IMR-90 (cell line): ENCODE results near the gene EBF3. TPM values are rescaled to one million over a fixed set of nuclear protein-coding genes. Genes with fewer than 3 reads are reported as not detected.
"Not testable (repeated sequence)": the region's sequence is repeated elsewhere in the genome, so short reads cannot be mapped to it uniquely, and the experiment has no call there.

Experiments used
- ATAC-seq: fragments of 200-7000 bp; cut with Tn5 transposase; 2 replicates; pipeline ENCODE4 v1.9.1; 2020; ENCODE audit warnings: low read depth, mild to moderate bottlenecking, moderate library complexity
- BruUV-seq: library from RNA; stranded (reverse); fragments of 400-500 nt; replicated peaks from 2 replicates; lab custom pipeline; 2021; lab: Mats Ljungman, UMichigan
- CTCF ChIA-PET: fragments of 300-600 bp; formaldehyde crosslinking; extraction: SDS; loops from one replicate; lab custom pipeline; 2021; ENCODE audit warnings: antibody characterized with exemption; lab: Yijun Ruan, JAX
- POLR2A ChIA-PET: fragments of 300-600 bp; sonication (Branson Sonifier 250); formaldehyde crosslinking; loops from one replicate; lab custom pipeline; 2022; ENCODE audit warnings: antibody characterized with exemption; ENCODE audit not compliant: unreplicated experiment; lab: Charles Lee
- DNase-seq: peaks from one replicate; pipeline ENCODE4 v3.0.0; 2013
- H2AFZ ChIP-seq: replicated peaks from 2 replicates; pipeline ENCODE3; 2013; ENCODE audit warnings: low read length, mild to moderate bottlenecking; ENCODE audit not compliant: poor library complexity
- H2AK5ac ChIP-seq: 2 replicates; pipeline ENCODE4 v1.6.1; 2013; ENCODE audit warnings: low read depth, low read length, inconsistent platforms
- H2AK9ac ChIP-seq: replicated peaks from 2 replicates; pipeline ENCODE3; 2013; ENCODE audit warnings: mild to moderate bottlenecking, low read depth, low read length, moderate library complexity; ENCODE audit not compliant: poor library complexity
- H2BK120ac ChIP-seq: 2 replicates; pipeline ENCODE4 v1.6.1; 2013; ENCODE audit warnings: low read depth, low read length, inconsistent platforms
- H2BK15ac ChIP-seq: 3 replicates; pipeline ENCODE4 v1.6.1; 2013; ENCODE audit warnings: low read depth, low read length, inconsistent platforms
- H2BK20ac ChIP-seq: 2 replicates; pipeline ENCODE4 v1.6.1; 2013; ENCODE audit warnings: low read depth, mild to moderate bottlenecking, inconsistent platforms, low read length, moderate library complexity
- H2BK5ac ChIP-seq: 2 replicates; pipeline ENCODE4 v1.6.1; 2013; ENCODE audit warnings: mild to moderate bottlenecking, low read depth, low read length, inconsistent platforms; ENCODE audit not compliant: poor library complexity, severe bottlenecking
- H3K14ac ChIP-seq: replicated peaks from 2 replicates; pipeline ENCODE4 v1.6.1; 2013; ENCODE audit warnings: low read depth, low read length, inconsistent platforms
- H3K18ac ChIP-seq: 2 replicates; pipeline ENCODE4 v1.6.1; 2013; ENCODE audit warnings: low read depth, low read length, control low read depth
- H3K23ac ChIP-seq: 2 replicates; pipeline ENCODE4 v1.6.1; 2013; ENCODE audit warnings: low read depth, low read length, inconsistent platforms
- H3K27ac ChIP-seq: 2 replicates; pipeline ENCODE4 v1.5.1; 2013; ENCODE audit warnings: mild to moderate bottlenecking, control low read depth, low read length; ENCODE audit not compliant: insufficient read depth
- H3K27me3 ChIP-seq: 2 replicates; pipeline ENCODE4 v1.6.1; 2013; ENCODE audit warnings: low read length; ENCODE audit not compliant: control insufficient read depth, insufficient read depth
- H3K36me3 ChIP-seq: 2 replicates; pipeline ENCODE4 v1.6.1; 2013; ENCODE audit warnings: low read length, mixed read lengths; ENCODE audit not compliant: control insufficient read depth, insufficient read depth
- H3K4ac ChIP-seq: 2 replicates; pipeline ENCODE4 v1.6.1; 2013; ENCODE audit warnings: low read depth, low read length, inconsistent platforms
- H3K4me1 ChIP-seq: 2 replicates; pipeline ENCODE4 v1.6.1; 2013; ENCODE audit warnings: low read length, mixed read lengths; ENCODE audit not compliant: control insufficient read depth, insufficient read depth
- H3K4me2 ChIP-seq: 2 replicates; pipeline ENCODE4 v1.6.1; 2013; ENCODE audit warnings: low read depth, mild to moderate bottlenecking, control low read depth, low read length, moderate library complexity
- H3K4me3 ChIP-seq: 2 replicates; pipeline ENCODE4 v1.5.1; 2013; ENCODE audit warnings: low read depth, mild to moderate bottlenecking, control low read depth, low read length, moderate library complexity; ENCODE audit not compliant: insufficient read depth
- H3K56ac ChIP-seq: 2 replicates; pipeline ENCODE4 v1.6.1; 2013; ENCODE audit warnings: low read length, inconsistent platforms; ENCODE audit not compliant: insufficient read depth; ENCODE audit errors: extremely low read depth
- H3K79me1 ChIP-seq, 2 experiments: 2 replicates each; pipeline ENCODE4 v1.6.1; 2013; ENCODE audit warnings: low read length in 2 of 2, inconsistent platforms in 1 of 2, low read depth in 1 of 2
- H3K9ac ChIP-seq: 2 replicates; pipeline ENCODE4 v1.6.1; 2013; ENCODE audit warnings: low read depth, low read length, control low read depth
- H3K9me1 ChIP-seq: 2 replicates; pipeline ENCODE4 v1.6.1; 2013; ENCODE audit warnings: low read length, inconsistent platforms; ENCODE audit not compliant: insufficient read depth
- H3K9me3 ChIP-seq: 2 replicates; pipeline ENCODE4 v1.6.1; 2013; ENCODE audit warnings: low read length; ENCODE audit not compliant: control insufficient read depth, insufficient read depth
- H4K20me1 ChIP-seq: 2 replicates; pipeline ENCODE4 v1.6.1; 2013; ENCODE audit warnings: low read length, inconsistent platforms; ENCODE audit not compliant: insufficient read depth
- H4K5ac ChIP-seq: 2 replicates; pipeline ENCODE4 v1.6.1; 2013; ENCODE audit warnings: mild to moderate bottlenecking, low read depth, low read length, control low read depth
- H4K8ac ChIP-seq, 2 experiments: 2 replicates each; pipeline ENCODE4 v1.6.1; 2013; ENCODE audit warnings: low read depth in 2 of 2, low read length in 2 of 2, control low read depth in 1 of 2, inconsistent platforms in 1 of 2
- H4K91ac ChIP-seq: 2 replicates; pipeline ENCODE4 v1.6.1; 2013; ENCODE audit warnings: low read depth, low read length, inconsistent platforms; ENCODE audit not compliant: insufficient read depth
- WGBS, 2 experiments: methylation state at CpG; one replicate each; pipeline versions ENCODE4 v1.1.5 to v1.1.7; 2013; ENCODE audit warnings: missing lambda C conversion rate in 2 of 2; ENCODE audit not compliant: insufficient read length in 1 of 2; ENCODE audit errors: extremely low coverage in 2 of 2; 5-methylcytosine and 5-hydroxymethylcytosine counted together
- dilution Hi-C: fragments of 300-500 bp; cut with HindIII; formaldehyde crosslinking; loops from one replicate; pipeline ENCODE4 v1.14.3; 2018; ENCODE audit warnings: low sequenced_read_pairs; ENCODE audit not compliant: unreplicated experiment
- in situ Hi-C: fragments of 300-500 bp; cut with MboI; formaldehyde crosslinking; loops from 3 replicates; pipeline ENCODE4 v1.14.3; 2019; ENCODE audit warnings: low sequenced_read_pairs, inconsistent platforms, mixed read lengths
- intact Hi-C: fragments of 100-400 bp; cut with micrococcal nuclease; formaldehyde crosslinking; loops from 2 replicates; pipeline ENCODE4 v1.10.0; 2022
- polyA plus RNA-seq, 3 experiments: library from polyadenylated mRNA; depleted of rRNA; stranded (reverse); fragments of >200 nt; gene quantifications; 2 replicates each; pipeline ENCODE4 v1.2.3, GENCODE V29; 2012; ENCODE audit warnings: low replicate concordance in 1 of 3
- total RNA-seq: library from RNA; depleted of rRNA; stranded (reverse); fragments of >200 nt; gene quantifications from 2 replicates; pipeline ENCODE4 v1.2.3, GENCODE V29; 2012

Gene EBF3
- total and polyA plus RNA-seq, 2 of the 4 experiments (the other 2 are of a cell fraction), result 0.36 to 0.70 TPM

- H3K4me3 ChIP-seq, H3K23ac ChIP-seq, H3K14ac ChIP-seq, H2BK15ac ChIP-seq, POLR2A ChIA-PET, H2AK5ac ChIP-seq, ATAC-seq, H3K36me3 ChIP-seq, CTCF ChIA-PET, H3K4me2 ChIP-seq, H3K79me1 ChIP-seq, H4K91ac ChIP-seq, BruUV-seq, H3K9ac ChIP-seq, dilution Hi-C loops, H3K56ac ChIP-seq, H4K20me1 ChIP-seq, H3K9me1 ChIP-seq, H3K27me3 ChIP-seq, H2BK120ac ChIP-seq, H2AFZ ChIP-seq, H3K27ac ChIP-seq, H3K4me1 ChIP-seq, H3K4ac ChIP-seq, H4K8ac ChIP-seq, H2BK5ac ChIP-seq, H2AK9ac ChIP-seq, DNase-seq, H4K5ac ChIP-seq, intact Hi-C loops, H3K18ac ChIP-seq, in situ Hi-C loops, H2BK20ac ChIP-seq: not testable (repeated sequence)
- WGBS, 2 experiments, result 80% methylated on average over 4 of the region's 18 CpGs; no CpG with 5 or more reads in 1 of the 2 experiments
- peaks cover 15% of the 10 kb centered on the region; the same call in 1 of the 2 replicates for H3K9me3 ChIP-seq
Measured at GRCh38 chr10:129920187-129920586, 43.9 kb downstream of the EBF3 start.
